ENCODE data around the gene RUNX2.
A peak's percentile ranks its signal among the peaks of the same experiment; 100 is the strongest.

Gene RUNX2

DNA sequence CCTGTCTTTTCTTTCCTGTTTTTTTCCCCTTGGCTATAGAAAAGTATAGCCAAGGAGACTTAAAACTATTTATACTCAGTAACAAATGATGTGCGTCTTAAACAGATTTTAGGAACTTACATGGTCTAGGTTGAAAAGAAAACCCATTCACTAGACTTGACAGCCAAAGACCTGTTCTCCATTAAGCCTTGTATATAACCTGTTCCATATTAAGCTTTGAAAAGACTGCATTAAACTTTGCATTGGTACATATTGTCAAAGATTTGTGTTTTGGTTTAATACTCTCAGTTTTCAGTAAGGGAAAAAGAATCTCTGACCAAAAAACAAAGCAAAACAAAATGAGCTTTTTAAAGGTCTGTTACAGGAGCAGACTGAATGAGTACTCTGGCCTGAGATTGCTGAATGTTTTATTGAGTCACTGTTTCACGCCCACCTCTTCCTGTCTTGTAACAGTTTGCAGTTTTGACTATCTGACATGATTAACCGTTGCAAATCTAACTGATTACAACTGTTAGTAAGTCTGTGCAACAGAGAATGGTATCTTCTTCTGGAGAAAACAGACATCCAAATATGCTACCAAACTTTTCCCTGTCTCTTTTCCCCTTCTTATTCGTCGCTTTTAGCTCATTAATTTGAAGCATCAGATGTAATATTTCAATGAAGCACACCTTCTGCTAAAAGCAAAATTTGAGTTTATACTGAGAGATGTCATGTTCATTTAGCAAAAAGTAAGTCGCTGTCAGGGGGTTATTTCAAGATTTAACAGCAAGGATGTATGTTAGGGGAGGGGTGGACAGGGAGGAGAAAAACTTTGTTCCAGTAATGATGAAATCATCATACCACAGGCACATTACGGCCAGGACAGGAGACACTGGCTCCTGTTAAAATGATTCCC is 108.7 kb downstream of the RUNX2 start:
- DNase-seq = no peak

DNA sequence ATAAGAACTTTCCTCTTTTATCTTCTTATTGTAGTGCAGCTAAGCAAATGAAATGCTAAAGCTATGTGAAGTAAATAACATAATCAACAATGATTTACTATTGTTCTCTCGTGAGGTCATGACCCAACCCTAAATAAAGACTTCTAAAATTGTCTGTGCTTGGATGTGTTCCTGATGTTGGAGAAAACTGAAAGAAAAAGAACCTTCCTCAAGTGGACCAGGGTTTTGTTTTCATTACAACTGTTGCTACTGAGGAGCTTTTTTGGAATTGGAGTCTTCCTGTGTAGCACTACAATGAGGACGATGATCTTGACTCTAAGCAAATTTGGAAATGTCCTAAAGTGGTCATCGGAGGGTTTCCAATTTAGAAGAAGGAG is 109.3 kb downstream of the RUNX2 start:
- DNase-seq = no peak

DNA sequence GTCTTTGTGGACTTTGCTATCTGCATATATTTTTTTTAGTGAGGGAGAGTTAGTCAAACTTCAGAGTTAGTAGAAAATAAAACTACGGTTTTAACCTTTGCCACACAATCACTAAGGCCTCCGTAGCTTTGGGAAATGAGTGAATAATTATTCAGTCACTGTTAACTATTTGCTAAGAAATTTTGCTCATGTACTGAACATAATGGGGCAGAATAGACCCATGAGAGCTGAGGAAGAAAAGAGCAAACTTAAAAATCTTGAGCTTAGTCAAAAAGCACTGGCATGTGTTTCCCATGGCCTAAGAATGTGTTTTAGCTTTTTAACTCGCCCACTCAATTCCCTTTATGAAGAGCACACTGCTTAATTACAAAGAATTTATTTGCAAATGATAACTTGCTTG is 110.0 kb downstream of the RUNX2 start:
- no peak for DNase-seq

DNA sequence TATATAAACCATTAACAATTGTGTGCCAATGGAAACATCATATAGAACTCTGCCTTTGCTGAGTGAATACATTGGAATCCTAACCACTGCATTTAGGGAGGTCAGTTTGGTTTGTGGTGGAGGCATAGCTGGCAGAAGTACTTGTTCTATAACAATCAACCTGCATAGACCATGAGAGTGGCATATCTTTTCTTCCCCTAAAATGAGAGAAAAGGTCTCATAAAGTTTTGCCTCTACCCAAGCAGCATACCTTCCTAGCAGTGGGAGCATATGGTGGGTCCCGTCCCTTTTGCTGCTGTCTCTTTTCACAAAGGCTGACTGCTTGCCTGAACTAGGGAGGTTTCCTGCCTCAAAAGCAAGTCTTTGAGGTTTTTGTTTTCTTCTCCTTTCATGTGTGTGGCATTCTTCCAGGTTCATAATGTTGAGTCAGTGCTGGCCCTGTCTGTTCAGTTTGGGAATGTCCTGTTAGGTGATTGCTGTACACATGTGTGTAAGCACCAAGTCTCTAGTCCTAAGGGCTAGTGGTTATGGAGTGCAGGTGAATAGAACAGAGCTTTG is 110.8 kb downstream of the RUNX2 start:
- DNase-seq = no peak

DNA sequence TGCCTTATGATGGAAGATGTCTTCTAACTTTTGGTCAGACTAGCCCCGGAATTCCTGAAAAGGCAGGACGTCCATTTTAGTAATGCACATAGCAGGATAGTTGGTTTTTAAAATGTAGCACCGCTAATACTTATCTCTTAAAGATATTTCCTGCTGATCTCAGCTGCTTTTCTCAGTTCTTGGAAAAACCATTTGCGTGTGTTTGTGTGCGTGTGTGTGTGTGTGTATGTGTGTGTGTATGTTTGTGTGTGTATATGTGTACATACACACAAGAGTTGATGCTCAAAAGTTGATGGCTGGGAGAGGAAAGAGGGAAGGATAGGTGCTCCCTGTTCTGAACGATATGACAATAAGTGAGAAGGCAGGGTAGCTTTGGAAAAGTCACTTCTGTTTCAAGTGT is 111.3 kb downstream of the RUNX2 start:
- DNase-seq = no peak

DNA sequence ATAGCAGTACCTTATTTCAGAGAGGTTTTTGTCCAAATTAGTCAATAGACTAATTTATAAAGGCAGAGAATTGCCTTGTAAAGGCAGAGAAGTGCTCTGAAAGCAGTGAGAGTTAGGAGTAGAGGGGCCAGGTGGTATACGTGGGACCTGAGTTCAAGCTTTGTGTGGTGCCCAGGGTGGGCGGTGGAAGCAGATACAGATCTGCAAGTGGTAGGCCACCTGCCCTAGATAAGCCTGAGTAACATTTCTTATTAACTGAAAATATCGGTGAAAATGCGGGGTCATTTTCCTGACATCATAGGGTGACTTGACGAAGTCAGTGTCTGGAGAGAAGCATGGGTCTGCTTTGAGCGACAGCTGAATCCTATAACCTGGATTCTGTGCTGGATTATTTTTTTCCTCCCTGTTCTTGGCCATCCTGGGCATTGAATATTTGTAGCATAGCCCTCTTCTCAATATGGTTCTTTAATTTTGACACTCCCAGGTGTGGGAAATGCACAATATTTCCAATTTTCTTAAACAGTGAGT is 111.8 kb downstream of the RUNX2 start:
- no peak for DNase-seq

DNA sequence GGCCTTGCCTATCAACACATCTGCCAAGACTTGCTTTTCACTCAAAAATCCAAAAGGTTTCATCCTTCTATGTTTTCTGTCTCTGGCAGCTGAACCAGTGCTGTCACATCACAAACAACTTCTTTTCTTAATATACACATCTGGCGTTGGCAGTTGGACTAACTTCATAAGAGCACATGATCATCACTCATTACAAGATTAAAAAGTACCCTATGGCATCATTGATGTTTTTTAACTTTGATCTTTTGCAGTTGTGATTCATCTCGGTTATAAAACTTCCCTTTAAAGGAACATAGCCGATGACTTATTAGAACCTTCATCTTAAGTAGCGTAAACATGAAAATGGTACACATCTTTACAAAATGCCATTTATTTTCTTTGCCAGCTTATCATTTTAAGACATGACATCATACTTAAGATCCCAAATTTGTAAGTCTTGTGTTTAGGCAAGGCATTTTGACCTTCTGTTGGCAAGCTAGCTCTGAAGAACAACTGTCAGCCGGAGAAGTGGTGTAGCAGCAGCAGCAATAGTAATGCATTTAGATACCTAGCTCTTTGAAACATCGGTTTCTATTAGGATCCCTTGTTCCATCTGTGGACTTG is 113.8 kb downstream of the RUNX2 start:
- DNase-seq = no peak

DNA sequence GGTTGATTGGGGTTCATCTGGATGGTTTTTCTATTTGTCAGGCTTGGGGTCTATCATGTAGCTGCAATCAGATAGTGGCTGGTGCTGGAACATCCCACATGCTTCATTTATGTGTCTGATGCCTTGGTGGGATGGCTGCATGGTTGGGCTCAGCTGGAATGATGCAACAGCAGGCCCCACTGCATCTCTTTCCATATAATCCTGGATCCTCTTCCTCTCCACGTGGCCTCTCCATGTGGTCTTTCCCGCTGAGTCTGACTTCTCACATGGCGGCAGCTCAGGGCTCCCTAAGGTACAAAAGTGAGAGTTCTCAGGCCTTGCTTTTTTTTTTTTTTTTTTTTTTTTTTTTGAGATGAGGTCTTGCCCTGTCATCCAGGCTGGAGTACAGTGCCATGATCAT is 114.6 kb downstream of the RUNX2 start:
- DNase-seq = no peak

DNA sequence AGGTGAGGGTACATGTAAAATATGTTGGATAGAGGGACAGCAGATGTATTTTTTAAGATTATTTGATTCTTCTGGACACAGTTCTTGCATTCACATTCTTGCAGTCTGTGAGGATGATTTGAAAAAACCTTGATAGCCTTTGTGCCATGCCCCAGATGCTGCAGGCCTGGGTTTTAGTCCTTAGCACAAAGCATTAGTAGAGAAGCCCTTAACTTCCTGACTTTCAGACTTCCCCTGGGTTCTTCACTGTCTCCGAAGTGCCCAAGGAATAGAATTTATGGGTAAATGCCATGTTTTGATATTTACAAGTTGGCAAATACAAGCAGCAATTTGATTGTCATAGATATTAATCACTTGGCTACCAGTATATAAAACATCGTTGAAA is 117.2 kb downstream of the RUNX2 start:
- no peak for DNase-seq

DNA sequence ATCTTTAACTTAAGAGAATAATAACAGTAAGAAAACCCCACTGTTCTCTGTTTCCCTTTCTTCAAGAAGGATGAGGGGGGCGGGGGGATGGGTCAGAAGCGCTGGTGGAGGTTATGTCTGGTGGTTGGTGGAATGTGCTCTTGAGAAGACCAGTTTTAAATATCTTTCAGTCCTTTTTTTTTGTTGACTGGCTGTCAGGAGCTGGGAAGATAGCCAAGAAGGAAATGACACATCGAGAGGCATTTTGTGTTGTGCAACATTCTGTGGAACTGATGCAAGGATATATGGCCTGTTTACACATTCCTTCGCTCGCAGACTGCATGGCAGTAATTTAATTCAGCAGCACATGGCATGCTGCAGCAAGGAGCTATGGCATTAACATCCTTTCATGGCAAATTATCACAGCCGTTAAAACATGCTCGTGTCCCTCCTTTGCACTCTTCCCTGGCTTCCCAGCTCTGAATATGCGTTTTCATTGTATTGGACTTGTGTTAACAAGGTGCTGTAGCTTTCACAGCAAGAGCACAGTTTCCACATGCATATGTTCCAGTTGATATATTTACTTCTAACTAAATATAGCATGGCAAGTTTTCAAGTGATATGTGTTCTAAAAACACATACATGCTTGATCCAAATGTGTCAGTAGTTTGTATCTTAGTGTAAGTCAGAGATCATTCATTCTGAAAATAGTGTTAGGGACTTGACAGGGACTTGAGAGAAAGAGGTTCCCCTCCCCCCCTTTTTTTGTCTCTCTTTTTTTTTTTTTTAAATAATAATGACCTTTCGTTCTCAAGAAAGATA is 117.8 kb downstream of the RUNX2 start:
- no peak for DNase-seq

DNA sequence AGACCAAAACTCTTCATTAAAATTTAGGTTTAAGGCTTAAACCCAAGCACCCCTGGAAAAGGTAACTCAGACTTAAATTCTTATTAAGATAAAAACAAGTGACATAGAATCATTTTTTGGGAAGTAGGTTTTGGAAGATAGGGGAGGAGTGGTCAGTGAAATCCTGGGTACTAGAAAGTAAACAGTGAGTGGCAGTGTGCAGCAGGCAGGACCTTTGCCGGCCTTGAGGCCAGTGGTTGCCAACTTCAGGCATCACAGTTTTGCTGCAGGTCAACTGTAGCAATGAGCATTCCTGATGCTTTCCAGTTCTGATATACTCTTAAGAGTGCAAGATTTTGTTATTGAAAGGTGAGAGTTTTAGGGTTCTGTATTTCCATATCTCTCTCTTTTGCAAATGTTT is 118.9 kb downstream of the RUNX2 start:
- DNase-seq = no peak

DNA sequence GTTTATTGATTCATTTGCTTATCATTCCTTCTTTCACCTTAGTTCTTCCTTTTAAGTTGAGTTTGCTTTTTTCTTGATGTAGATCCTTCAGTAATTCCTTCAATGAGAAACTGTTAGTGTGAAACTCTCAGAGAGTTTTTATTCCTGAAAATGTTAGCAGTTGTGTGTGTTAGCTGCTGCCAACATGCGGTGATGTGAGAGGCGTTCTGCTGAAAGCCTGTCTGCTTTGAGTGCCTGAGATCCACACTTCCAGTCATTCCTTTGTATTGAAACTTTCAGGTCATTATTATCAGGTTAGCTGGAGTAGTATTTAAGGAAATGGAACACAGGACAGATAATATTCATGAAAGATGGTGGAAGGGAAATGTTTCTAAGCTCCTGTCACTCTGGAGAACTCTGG is 119.6 kb downstream of the RUNX2 start:
- DNase-seq = no peak

DNA sequence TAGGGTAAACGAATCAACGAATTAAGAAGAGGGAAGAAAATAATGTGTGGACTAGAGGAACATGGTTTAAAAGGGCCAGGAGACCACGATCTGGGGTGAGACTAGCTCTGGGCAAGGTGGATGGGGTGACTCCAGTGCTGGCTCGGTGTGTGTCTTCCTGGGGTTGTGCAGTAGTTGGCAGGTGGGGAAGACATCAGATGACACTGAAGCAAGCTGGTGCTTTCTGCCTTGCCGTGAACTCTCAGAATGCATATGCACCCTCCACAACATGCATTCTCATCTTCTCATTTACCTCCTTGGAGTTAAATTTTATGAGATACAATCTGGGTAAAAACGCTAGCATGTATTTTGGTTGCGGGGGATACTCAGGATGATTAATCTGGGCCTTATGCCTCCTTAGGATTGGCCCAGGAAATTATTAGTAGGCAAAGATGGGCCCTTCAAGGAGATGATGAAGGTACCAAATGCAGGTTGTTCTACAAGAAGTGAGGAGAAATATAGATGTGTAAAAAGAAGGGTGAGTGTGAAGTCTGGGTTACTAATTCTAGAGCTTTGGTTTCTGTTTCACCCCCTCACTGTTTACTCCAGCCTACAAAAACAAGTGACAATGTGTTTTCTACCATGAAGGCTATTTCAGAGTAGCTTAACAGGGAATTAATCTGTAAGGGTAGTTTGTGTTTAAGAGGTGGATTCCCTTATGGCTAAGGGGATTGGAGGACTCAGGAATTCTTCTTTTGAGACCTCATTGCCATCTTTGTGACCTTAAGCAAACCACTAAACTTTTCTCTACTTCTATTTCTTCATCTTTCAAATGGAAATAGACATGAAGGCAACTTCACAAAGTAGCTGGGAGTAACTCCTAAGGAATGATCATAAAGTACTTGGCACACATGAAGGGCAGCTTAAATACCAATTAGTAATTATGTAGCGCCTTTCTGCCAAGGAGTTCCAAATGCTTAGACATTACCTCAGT is 120.6 kb downstream of the RUNX2 start:
- no peak for DNase-seq

DNA sequence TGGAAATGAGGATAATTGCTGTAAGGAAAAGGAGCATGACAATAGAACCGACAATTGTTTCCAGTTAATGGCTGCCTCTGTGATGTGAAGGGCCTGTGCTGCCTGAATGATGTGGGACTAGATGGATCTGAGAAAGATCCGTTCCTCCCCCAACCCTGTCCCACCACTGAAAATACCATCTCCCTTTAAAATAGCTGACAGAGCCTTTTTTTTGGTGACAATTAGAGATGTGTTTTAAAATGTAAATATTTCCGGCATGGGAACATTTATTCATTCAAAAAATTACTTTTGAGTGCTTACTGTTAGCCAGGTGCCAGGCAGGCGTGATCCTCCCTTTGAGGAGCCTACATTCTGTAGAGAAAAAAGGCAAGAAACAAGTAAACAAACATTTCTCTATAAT is 122.0 kb downstream of the RUNX2 start:
- DNase-seq = no peak

DNA sequence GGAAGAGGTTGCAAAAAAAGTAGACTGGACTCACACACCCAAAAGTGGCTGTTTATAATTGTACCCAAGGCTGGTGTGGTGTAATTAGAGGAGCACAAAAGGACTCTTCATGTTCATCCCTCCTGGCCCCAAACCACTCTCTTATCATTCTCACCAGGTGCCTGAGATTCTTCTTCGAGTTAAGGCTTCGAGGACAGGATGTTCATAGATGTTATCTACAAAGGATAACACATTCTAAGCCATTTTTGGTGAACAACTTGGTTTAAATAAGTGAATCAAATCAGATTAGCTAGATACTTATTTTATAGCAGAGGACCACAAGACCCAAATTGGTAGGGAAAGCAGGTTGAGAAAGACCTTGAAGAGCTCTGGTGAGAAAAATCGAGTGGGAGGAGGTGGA is 122.7 kb downstream of the RUNX2 start:
- peak; percentile 40 for DNase-seq

DNA sequence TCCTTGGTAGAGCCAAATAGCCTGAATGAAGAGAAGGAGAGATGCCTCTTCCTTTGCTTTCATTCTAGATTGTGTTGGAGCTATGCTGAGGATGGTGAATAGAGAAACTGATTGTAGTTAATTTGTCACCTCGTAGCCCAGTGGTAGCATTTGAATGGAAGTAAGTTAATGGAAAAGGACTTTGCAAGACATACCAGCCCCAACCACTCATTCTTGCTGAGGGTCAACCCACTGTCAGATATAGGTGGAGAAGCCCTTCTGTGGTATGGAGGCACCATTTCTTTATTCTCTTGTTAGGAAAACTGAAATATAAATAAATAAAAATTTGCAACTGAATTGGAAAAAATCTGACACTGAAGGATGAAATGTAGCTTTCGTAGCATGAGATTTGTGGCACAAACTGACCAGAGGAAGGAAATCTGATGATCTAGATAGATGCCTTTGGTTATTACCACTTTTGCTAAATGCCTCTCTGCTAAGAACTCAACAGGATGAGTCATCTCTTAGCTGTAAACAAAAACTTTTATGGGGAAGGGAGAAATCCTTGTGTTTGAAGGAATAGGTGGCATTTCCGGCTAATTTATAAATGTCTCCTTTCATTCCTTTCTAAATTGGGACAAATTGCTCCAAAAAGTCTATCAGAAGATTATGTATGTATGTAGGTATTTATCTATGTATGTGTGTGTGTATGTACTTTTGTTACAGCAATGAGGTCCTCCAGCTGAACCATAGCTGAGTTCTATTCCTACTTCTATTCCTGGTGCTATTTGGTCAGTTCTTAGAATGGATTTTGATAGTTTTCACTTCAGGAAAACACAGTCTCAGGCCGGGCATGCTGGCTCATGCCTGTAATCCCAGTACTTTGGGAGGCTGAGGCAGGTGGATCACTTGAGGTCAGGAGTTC is 126.1 kb downstream of the RUNX2 start:
- DNase-seq = no peak

DNA sequence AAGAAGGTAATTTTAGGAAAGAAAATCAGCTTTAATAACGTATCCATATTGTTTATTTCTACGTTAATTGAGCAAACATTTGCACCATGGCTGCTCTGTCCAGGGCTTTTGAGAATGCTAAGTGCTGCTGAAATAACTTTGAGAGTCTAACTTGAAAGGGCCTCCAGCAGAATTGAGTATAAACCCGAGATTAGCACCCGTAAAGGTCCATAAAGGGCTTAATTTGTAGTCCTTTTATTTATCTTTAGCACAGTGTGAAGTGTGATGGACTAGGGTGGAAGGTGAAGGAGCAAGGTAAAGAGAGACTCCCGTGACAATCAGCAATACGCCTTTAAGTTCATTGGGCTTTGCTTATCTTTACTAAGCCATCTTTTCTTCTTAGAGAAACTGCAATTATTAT is 127.3 kb downstream of the RUNX2 start:
- no peak for DNase-seq

DNA sequence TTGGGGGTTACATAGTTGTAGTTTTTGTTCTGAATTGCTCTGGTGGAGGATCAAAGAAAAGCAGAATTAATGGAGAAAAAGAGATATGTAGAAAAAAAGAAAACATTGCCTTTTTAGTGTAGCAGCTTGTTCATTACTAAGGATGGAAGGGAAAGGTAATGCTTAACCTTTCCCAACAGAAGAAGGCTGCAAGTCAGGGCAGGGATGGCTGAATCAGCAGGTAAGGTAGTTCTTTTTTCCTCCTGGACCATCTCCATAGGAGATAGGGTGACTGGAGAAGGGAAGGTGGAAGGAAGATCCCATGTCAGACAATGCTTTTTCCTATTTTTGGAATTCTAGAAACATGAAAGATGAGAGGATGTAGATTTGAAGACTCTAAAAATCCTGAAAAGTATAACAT is 129.0 kb downstream of the RUNX2 start:
- no peak for DNase-seq

DNA sequence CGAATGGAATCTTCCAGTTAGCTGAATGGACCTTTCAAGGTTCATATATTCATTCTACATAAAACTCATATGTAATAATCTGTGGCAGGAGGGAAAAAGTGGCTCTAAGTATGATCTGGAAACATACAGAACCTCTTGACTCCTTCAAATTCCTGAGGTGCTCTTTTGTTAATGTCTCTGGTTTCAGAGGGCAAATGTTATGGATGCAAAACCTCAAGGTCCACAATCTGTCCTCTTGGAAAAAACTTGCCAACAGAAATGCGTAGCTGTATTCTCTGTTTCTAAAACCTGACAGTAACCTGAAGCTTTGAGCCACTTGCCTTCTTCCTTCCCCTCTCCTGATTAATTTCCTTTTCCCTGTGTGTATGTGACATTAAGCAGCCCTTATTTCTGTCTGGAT is 130.5 kb downstream of the RUNX2 start:
- no peak for DNase-seq

DNA sequence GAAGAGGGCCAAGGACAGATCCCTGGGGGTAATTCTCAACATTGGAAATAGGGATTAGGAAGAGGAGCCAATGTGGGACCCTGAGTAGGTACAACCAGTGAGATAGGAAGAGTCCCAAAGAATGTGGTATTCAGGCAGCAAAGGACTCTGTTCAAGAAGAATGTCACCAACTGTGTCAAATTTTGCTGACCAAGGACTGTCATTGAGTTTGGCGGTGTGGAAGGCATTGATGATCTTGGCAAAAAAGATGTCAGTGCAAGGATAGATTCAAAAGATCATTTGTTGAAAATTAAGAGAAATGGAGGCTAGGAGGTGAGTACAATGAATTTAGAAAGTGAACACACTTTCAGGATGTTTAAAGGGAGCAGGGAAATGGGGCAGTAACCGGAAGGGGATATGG is 132.0 kb downstream of the RUNX2 start:
- no peak for DNase-seq

DNA sequence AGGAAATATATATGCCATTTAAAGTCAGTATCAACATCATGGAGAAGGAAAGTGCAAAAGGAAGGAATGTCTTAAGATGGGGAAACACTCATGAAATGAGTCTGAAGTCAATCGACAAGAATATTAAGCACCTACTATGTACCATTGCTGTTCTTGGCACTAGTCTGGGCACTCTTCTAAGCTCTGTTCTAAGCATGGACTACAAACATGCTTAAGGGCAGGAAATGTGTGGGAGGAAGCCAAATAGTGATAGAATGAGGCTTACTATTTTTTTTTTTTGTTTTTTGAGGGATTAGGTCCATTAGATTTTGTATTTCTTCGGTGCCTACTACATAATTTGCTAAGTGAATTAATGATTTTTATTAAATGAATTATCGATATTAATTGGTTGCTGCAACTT is 133.4 kb downstream of the RUNX2 start:
- no peak for DNase-seq

Measured in CD4-positive, alpha-beta T cell treated with Interleukin-12 subunit alpha and Interleukin-12 subunit beta, for 1 hour (primary cell).